PC-9 (cell line): ENCODE data around the gene CMBL.

Experiments
- CTCF ChIP-seq: fragments of 200-600 bp; sonication (generic); conservative IDR thresholded peaks from 2 replicates; pipeline ENCODE4 v1.6.1; 2017; ENCODE audit warnings: mixed run types, antibody characterized with exemption, mild to moderate bottlenecking, moderate library complexity
- EZH2 ChIP-seq: fragments of 200-600 bp; sonication (generic); IDR thresholded peaks from 2 replicates; pipeline ENCODE4 v1.8.0; 2017; ENCODE audit warnings: antibody characterized with exemption, low read depth

DNA sequence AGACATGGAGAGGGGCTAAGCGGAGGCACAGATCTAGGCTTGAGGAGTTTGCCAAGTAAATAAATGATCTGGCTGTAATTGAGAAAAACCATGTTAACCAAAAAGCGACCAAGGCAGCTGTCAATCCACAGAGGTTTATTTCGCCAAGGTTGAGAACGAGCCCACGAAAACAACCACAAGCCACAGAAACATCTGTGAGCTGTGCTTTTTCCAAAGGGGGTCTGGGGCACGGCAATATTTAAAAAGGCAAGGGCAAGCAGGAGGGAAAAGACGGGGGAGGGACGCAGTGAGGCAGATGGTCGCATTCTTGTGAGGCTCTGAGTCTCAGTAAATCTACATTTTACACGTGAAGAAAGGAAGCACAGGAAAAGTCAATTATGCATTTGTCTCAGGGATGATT is 32.2 kb downstream of the CMBL start:
- TF ChIP-seq EZH2 (no peak), CTCF (no peak)
